LNCAP (cell line): ENCODE measurements around the gene FAT1.

ENCODE experiments used
- CTCF ChIP-seq: fragments of 450-650 bp; IDR thresholded peaks from 2 replicates; pipeline ENCODE4 v1.5.1; 2017; ENCODE audit warnings: mild to moderate bottlenecking

Gene FAT1

GRCh38 chr4:186607490-186607889, 116.2 kb downstream of the FAT1 start:
- no peak for TF ChIP-seq CTCF

- no peak for TF ChIP-seq CTCF
Observed at GRCh38 chr4:186606591-186606992, 117.1 kb downstream of the FAT1 start.

GRCh38 chr4:186605261-186605865, 118.3 kb downstream of the FAT1 start:
- no peak for TF ChIP-seq CTCF

DNA sequence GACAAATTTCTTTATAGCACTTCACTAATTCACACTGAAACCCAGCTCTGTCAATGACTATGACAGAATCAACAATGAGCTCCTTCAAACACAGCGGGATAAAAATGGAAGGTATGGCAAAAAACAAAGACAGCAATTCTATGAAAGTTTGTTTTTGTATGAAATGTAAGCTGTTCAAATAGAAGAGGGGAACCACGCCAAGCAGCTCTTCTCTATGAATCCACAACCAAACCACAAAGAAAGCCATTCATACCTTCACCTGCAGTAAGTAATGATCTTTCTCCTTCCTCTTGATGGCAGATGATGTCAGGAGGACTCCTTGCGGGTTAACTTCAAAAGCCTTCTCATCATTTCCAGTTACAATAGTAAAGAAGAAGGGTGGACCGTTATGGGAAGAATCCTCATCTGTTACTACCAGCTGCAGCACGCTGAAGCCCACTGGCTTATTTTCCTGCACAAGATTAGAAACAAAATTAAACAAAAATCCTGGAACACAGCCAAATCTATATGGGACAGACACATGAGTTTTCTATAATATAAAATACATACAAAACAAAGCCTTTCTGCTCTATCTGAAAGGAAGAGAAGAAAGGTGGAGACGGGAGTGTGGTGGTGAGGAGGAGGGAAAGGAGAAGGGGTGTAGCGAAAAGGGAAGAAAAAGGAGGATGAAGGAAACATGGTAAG, 119.4 kb downstream of the FAT1 start:
- no peak for TF ChIP-seq CTCF

GRCh38 chr4:186602978-186603377, 120.7 kb downstream of the FAT1 start:
- TF ChIP-seq CTCF, result no peak

DNA sequence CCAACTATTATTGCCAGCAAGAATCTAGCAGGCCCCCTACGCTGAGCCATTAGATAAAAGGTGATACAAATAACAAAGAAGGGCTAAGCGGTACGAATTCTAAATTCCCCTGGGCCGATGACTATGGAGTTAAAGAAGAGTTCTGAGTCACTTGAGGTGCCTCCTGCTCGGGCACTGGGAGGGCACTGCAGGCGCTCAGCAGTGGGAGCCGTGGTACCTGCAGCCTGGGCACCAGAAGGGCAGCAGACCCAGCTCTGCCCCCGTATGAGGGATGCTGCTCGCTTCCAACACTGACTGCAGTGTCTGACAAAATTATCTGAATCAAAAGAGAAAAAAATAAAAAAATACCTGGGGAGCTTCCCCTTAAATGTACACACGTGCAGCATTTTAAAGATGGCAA, 124.2 kb downstream of the FAT1 start:
- no peak for TF ChIP-seq CTCF

GRCh38 chr4:186598686-186599085, 125.0 kb downstream of the FAT1 start:
- TF ChIP-seq CTCF, result no peak
